NB4 (cell line): ENCODE measurements around the gene KLHDC9.

Experiments used
- DNase-seq: peaks from one replicate; pipeline ENCODE4 v3.0.0; 2010; ENCODE audit warnings: low read depth
- H3K4me3 ChIP-seq: one replicate; pipeline ENCODE4 v1.5.1; 2011; ENCODE audit warnings: mild to moderate bottlenecking, low read depth, low read length, moderate library complexity
- MYC ChIP-seq: IDR thresholded peaks from 2 replicates; pipeline ENCODE4 v1.6.1; 2011; ENCODE audit warnings: low read depth, low read length
- POLR2A ChIP-seq: IDR thresholded peaks from 2 replicates; pipeline ENCODE4 v1.6.1; 2011; ENCODE audit warnings: mild to moderate bottlenecking; ENCODE audit not compliant: insufficient read length; ENCODE audit errors: extremely low read depth
- TF ChIP-seq, protein P1 (sequence below): IDR thresholded peaks from 2 replicates; pipeline ENCODE4 v1.6.1; 2011; ENCODE audit warnings: low read depth, low read length
- TF ChIP-seq, protein P2 (sequence below): IDR thresholded peaks from one replicate; pipeline ENCODE4 v1.5.1; 2012; ENCODE audit warnings: low read depth, low read length

The KLHDC9 gene, protein sequence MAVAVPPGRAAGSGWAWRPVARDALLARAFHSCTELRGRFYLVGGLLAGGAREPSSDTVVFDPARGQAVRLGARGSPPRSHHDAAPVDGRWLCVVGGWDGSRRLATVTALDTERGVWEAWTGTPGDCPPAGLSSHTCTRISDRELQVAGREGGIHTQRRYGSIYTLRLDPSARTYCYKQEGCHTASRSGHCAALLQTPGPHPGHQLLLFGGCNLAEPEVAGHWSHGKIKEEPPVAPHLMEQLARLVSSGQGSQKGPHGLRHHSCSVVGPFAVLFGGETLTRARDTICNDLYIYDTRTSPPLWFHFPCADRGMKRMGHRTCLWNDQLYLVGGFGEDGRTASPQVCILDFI

DNA sequence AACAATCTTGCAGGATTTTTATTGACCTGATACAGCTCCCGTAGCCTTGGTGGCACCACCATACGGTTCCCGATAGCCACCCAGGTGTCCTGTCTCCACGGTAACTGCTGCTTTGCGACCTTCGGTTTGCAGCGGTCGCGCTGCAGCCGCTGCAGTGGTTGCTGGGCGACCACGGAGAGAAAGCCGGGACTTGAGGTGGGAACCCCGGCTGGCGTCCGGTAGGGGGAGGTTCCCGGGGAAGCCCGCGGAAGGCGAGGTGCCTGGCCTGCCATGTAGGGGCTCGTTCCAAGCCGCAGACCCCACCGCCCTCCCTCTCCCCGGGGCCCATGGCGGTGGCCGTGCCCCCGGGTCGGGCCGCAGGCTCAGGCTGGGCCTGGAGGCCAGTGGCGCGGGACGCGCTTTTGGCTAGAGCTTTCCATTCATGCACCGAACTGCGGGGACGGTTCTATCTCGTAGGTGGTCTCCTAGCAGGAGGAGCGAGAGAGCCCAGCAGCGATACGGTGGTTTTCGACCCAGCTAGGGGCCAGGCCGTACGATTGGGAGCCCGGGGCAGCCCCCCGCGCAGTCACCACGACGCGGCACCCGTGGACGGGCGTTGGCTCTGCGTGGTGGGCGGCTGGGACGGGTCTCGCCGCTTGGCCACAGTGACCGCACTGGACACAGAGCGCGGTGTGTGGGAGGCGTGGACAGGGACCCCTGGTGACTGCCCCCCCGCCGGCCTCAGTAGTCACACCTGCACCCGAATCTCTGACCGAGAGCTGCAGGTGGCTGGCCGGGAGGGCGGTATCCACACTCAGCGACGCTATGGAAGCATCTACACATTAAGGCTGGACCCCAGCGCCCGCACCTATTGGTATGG is at the start of gene KLHDC9:
Gene KLHDC9 (plus strand): TSS at position 152 of the 859 bp plus-strand sequence. CDS start 175 bp downstream, at position 327.
- TF ChIP-seq, protein P1, sequence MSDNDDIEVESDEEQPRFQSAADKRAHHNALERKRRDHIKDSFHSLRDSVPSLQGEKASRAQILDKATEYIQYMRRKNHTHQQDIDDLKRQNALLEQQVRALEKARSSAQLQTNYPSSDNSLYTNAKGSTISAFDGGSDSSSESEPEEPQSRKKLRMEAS: no peak
- TF ChIP-seq POLR2A (no peak), MYC (no peak)
- TF ChIP-seq, protein P2, sequence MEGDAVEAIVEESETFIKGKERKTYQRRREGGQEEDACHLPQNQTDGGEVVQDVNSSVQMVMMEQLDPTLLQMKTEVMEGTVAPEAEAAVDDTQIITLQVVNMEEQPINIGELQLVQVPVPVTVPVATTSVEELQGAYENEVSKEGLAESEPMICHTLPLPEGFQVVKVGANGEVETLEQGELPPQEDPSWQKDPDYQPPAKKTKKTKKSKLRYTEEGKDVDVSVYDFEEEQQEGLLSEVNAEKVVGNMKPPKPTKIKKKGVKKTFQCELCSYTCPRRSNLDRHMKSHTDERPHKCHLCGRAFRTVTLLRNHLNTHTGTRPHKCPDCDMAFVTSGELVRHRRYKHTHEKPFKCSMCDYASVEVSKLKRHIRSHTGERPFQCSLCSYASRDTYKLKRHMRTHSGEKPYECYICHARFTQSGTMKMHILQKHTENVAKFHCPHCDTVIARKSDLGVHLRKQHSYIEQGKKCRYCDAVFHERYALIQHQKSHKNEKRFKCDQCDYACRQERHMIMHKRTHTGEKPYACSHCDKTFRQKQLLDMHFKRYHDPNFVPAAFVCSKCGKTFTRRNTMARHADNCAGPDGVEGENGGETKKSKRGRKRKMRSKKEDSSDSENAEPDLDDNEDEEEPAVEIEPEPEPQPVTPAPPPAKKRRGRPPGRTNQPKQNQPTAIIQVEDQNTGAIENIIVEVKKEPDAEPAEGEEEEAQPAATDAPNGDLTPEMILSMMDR: no peak
- DNase-seq: no peak
- H3K4me3 ChIP-seq: no peak within 1 kb of the TSS

DNA sequence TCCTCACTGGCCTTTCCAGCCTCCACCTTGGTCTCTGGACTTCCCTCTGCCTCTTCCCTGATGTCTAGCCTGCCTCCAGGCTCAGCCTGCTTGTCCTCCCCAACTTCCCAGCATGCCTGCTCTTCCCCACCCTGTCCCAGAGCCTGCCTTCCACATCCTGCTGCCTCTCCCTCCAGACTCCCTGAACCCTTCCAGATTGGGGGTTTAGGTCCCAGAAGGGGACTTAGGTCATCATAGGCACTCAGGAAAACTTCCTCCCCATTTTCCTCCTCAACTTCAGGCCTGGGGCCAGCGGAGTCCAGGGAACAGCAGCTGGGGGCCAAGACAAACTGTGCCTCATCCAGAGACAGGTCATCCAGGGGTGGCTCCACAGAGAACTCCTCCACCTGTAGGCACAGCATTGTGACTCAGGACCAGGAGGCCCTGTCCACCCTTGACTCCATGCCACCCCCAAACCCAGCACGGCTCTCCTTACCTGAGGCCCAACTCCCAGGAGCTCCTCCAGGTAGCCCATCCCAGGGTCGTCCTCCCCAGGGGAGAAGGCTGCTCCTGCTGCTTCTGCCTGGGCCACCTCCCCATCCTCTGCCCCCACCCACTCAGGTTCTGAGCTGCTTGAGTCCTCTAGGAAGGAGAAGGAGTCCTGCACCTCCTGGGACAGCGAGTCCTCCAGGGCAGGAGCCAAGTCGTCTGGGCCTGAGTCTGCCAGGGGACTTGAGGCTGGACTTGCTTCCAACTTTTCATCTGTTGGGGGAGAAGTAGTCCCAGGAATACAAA is 49.0 kb upstream of the KLHDC9 start:
- TF ChIP-seq POLR2A: no peak
- TF ChIP-seq, protein P1: no peak
- TF ChIP-seq, protein P2: no peak
- no peak for TF ChIP-seq MYC
- H3K4me3 ChIP-seq: no peak overlapping the region
- DNase-seq: no peak

DNA sequence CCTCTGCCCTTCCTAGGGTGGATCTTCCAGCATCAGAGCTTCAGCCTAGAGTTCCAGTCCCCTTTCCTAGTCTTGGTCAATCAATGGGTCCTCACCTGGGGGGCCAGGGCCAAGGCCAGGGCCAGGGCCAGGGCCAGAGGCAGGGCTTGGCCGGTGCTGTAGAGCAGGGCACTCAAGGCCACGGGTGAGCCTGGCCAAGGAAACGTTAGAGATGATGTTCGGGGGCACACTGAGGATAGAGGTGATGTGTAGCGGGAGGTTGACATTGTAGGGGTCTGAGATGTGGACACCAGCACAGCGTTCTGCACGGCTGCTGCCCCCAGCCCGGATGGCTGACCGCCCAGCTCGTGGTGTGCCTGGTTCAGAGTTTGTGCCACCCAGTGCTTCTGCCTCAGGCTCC is 46.9 kb upstream of the KLHDC9 start:
- TF ChIP-seq, protein P2: no peak
- TF ChIP-seq MYC (no peak), POLR2A (no peak)
- TF ChIP-seq, protein P1: no peak
- DNase-seq: no peak
- H3K4me3 ChIP-seq: no peak overlapping the region

DNA sequence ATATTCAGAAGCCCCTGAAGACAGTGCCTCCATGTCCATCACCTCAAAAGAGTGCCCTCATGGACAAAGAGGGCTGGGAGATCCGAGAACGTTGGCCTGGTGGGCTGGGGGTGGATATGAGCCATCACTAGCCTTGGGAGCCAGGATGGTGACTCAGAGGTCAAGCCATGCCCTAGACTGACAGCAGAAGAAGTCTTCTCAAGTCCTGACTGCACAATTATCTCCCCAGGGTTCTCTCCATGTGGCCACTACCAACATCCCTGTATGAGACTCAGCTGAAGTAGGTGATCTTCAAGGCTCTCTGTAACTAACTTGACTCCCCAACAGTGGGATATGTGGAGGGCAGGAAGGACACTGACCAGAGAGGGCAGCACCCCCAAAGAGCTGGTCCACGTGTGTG is 45.3 kb upstream of the KLHDC9 start:
- TF ChIP-seq MYC: no peak
- no peak overlapping the region for H3K4me3 ChIP-seq
- DNase-seq: no peak

DNA sequence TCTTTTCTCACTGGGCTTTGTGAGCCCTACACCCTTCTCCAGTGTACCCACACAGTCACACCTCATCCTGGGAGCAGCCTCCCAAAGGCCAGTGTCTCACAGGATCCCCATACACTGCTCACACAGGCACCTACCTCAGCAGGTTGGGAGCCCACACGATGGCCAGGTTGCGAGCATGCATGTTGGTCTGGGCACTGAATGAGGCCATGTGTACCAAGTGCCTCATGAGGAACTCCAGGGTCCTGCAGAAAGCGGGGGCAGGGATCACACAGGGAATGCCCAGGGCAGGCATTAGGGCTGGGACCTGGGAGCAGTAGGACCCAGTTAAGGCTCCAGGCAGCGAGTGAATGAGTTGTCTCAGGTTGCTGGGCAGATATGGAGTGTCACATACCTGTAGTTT is 43.9 kb upstream of the KLHDC9 start:
- TF ChIP-seq, protein P1: no peak
- no peak for TF ChIP-seq POLR2A
- H3K4me3 ChIP-seq: no peak overlapping the region
- no peak for DNase-seq

DNA sequence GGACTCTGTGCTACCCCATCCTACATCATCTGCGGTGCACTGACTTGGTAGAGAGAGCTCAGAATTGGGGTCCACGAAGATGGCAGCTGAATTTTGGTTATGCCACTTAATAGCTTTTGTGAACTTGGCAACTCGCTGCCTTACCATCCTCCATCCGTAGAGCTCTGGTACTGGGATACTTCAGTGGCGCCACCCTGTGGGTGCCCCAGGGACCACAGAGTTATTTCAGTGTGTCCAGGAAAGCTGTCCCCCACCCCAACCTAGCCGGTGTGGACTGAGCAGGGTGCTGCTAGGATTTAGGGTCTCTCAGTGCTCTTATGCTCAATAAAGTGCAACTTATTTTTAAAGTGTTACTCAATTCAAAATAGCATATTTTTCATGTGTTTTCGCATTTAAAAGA is 43.4 kb upstream of the KLHDC9 start:
- no peak for DNase-seq
- TF ChIP-seq, protein P1: no peak
- TF ChIP-seq, protein P2: no peak
- no peak for TF ChIP-seq MYC
- no peak for TF ChIP-seq POLR2A
- no peak overlapping the region for H3K4me3 ChIP-seq
